Right lobe of liver (tissue), 6 donors: ENCODE measurements around the gene C10orf67. TPM values are rescaled to one million over a fixed set of nuclear protein-coding genes. Genes with fewer than 3 reads are reported as not detected.
A peak's percentile ranks its signal among the peaks of the same experiment; 100 is the strongest.

Experiments used
- ATAC-seq, 4 donors: fragments of 200-7000 bp; cut with Tn5 transposase; one replicate each; pipeline ENCODE4 v1.9.1; 2020; ENCODE audit warnings: mild to moderate bottlenecking in 4 of 4, moderate library complexity in 4 of 4
- DNase-seq, 3 donors: peaks; one replicate each; pipeline ENCODE4 v3.0.0-alpha.2; 2020
- H3K27ac ChIP-seq, 3 donors: fragments of 200-600 bp; one replicate each; pipeline ENCODE4 v1.8.0; 2022
- H3K27me3 ChIP-seq, 2 donors: fragments of 200-600 bp; one replicate each; pipeline ENCODE4 v1.8.0; 2022
- H3K36me3 ChIP-seq, 4 donors: fragments of 200-600 bp; sonication (generic) in 1 of 4; one replicate each; pipeline versions ENCODE4 v1.5.1 to v1.8.0; 2017 to 2022; ENCODE audit warnings: control low read depth in 1 of 4
- H3K4me1 ChIP-seq, 4 donors: fragments of 200-600 bp; sonication (generic) in 1 of 4; one replicate each; pipeline versions ENCODE4 v1.5.1 to v1.8.0; 2017 to 2022; ENCODE audit warnings: control low read depth in 1 of 4
- H3K4me3 ChIP-seq, 3 donors: fragments of 200-600 bp; one replicate each; pipeline ENCODE4 v1.8.0; 2022
- H3K9me3 ChIP-seq, 4 donors: fragments of 200-600 bp; sonication (generic) in 1 of 4; one replicate each; pipeline versions ENCODE4 v1.5.1 to v1.8.0; 2017 to 2022; ENCODE audit warnings: control low read depth in 1 of 4
- CTCF ChIP-seq, 4 donors: fragments of 200-600 bp in 3 of 4; fragments of 450-650 bp in 1 of 4; IDR thresholded peaks; one replicate each; pipeline versions ENCODE4 v1.5.1 to v1.8.0; 2016 to 2022; ENCODE audit warnings: antibody characterized with exemption in 4 of 4, mild to moderate bottlenecking in 2 of 4
- POLR2A ChIP-seq: fragments of 450-650 bp; IDR thresholded peaks from one replicate; pipeline ENCODE4 v1.6.1; 2017; ENCODE audit warnings: antibody characterized with exemption, mild to moderate bottlenecking
- WGBS: methylation state at CpG from one replicate; pipeline ENCODE4 v1.1.6; 2018; ENCODE audit warnings: low coverage, low lambda C conversion rate; ENCODE audit not compliant: insufficient coverage; ENCODE audit errors: missing lambda C conversion rate; 5-methylcytosine and 5-hydroxymethylcytosine counted together
- intact Hi-C, 2 donors: fragments of 100-400 bp; cut with DNase I; formaldehyde crosslinking; loops; one replicate each; pipeline versions ENCODE4 v1.11.2 to v1.14.1; 2022
- total RNA-seq, 6 experiments: library from RNA; depleted of rRNA in 2 of 6; stranded (reverse); fragments of >200 nt in 2 of 6; fragmentation: NEBNext Ultra II Directional in 3 of 6; extraction: Animal tissue kit (Norgen Biotek cat#: 25700) in 3 of 6; gene quantifications; one replicate each; pipeline versions ENCODE4 v1.1.0 to v1.2.4, GENCODE V29; 2016 to 2023
- donor health status: DM: no; HTN: yes; CAD: no.
- donor health status: DM: no; HTN: no; CAD: no.
- donor health status: DM: no; HTN: no; CAD: no.
- donor health status: DM: no; HTN: yes; CAD: no.
- donor health status: DM: no; HTN: yes; CAD: no.

The C10orf67 gene
- total RNA-seq, 6 experiments from 2014 or later: not detected

GRCh38 chr10:23376229-23376655, 31.6 kb upstream of the C10orf67 start:
- no peak for DNase-seq
- H3K9me3 ChIP-seq: no peaks in the 10 kb centered on the region
- no peak overlapping the region for H3K27ac ChIP-seq
- intact Hi-C loops: no loop called here
- no peaks in the 10 kb centered on the region for H3K36me3 ChIP-seq
- H3K27me3 ChIP-seq: no peaks in the 10 kb centered on the region
- H3K4me1 ChIP-seq: no peaks in the 10 kb centered on the region
- WGBS: 37% methylated on average over 3 of the region's 3 CpGs
- no peak overlapping the region for H3K4me3 ChIP-seq
- TF ChIP-seq POLR2A: no peak
- no peak for TF ChIP-seq CTCF (IDR thresholded peaks at IDR 0.05)
- peak in 3 of 4 donors; percentile 27 to 73 (median 72) for ATAC-seq

GRCh38 chr10:23375366-23375765, 30.8 kb upstream of the C10orf67 start:
- H3K27me3 ChIP-seq: no peaks in the 10 kb centered on the region
- no peaks in the 10 kb centered on the region for H3K4me1 ChIP-seq
- no peak for ATAC-seq
- DNase-seq: no peak
- no peaks in the 10 kb centered on the region for H3K36me3 ChIP-seq
- intact Hi-C loops: no loop called here
- H3K4me3 ChIP-seq: no peak overlapping the region
- TF ChIP-seq CTCF (IDR thresholded peaks at IDR 0.05) (no peak), POLR2A (no peak)
- no peaks in the 10 kb centered on the region for H3K9me3 ChIP-seq
- 88% methylated on average over 4 of the region's 4 CpGs for WGBS
- no peak overlapping the region for H3K27ac ChIP-seq

- Histone ChIP-seq H3K36me3 (no peaks in the 10 kb centered on the region), H3K9me3 (no peaks in the 10 kb centered on the region), H3K4me3 (no peak overlapping the region), H3K27ac (no peak overlapping the region), H3K27me3 (no peaks in the 10 kb centered on the region), H3K4me1 (no peaks in the 10 kb centered on the region)
- intact Hi-C loops: no loop called here
- TF ChIP-seq CTCF (IDR thresholded peaks at IDR 0.05) (no peak), POLR2A (no peak)
- DNase-seq: no peak
- ATAC-seq: no peak
- 63% methylated on average over 1 of the region's 1 CpG for WGBS
These were observed 28.6 kb upstream of the C10orf67 start for GRCh38 chr10:23373156-23373555.

- H3K9me3 ChIP-seq: no peaks in the 10 kb centered on the region
- DNase-seq: no peak
- H3K36me3 ChIP-seq: no peaks in the 10 kb centered on the region
- WGBS: 72% methylated on average over 1 of the region's 1 CpG
- no peak overlapping the region for H3K27ac ChIP-seq
- H3K4me3 ChIP-seq: no peak overlapping the region
- TF ChIP-seq POLR2A: no peak
- TF ChIP-seq CTCF (IDR thresholded peaks at IDR 0.05): no peak
- H3K4me1 ChIP-seq: no peaks in the 10 kb centered on the region
- intact Hi-C loops: no loop called here
- no peaks in the 10 kb centered on the region for H3K27me3 ChIP-seq
- ATAC-seq: no peak
These were observed 26.5 kb upstream of the C10orf67 start for GRCh38 chr10:23371073-23371472.

GRCh38 chr10:23370106-23370505, 25.5 kb upstream of the C10orf67 start:
- no peaks in the 10 kb centered on the region for H3K9me3 ChIP-seq
- DNase-seq (no peak), ATAC-seq (no peak)
- H3K4me3 ChIP-seq: no peak overlapping the region
- WGBS: 65% methylated on average over 3 of the region's 3 CpGs
- no peaks in the 10 kb centered on the region for H3K36me3 ChIP-seq
- H3K4me1 ChIP-seq: no peaks in the 10 kb centered on the region
- intact Hi-C loops: no loop called here
- H3K27ac ChIP-seq: no peak overlapping the region
- no peaks in the 10 kb centered on the region for H3K27me3 ChIP-seq
- no peak for TF ChIP-seq POLR2A
- no peak for TF ChIP-seq CTCF (IDR thresholded peaks at IDR 0.05)
